AG04449 (cell line): Measurements from ENCODE around the gene CCDC50.

Experiments used
- CTCF ChIA-PET: fragments of 350-600 bp; formaldehyde crosslinking; extraction: SDS; loops from one replicate; lab custom pipeline; 2021; ENCODE audit warnings: antibody characterized with exemption; lab: Yijun Ruan, JAX
- POLR2A ChIA-PET: fragments of 400-600, 350-600 bp; formaldehyde crosslinking; extraction: SDS; loops from one replicate; lab custom pipeline; 2020; ENCODE audit warnings: antibody characterized with exemption, inconsistent platforms; lab: Yijun Ruan, JAX
- DNase-seq: peaks from one replicate; pipeline ENCODE4 v3.0.0-alpha.2; 2010; ENCODE audit warnings: low read depth, low spot score
- H3K4me3 ChIP-seq: 2 replicates; pipeline ENCODE4 v1.5.1; 2011; ENCODE audit warnings: low read depth, mild to moderate bottlenecking, control low read depth, low read length
- CTCF ChIP-seq: IDR thresholded peaks from one replicate; pipeline ENCODE4 v1.5.1; 2011; ENCODE audit warnings: mild to moderate bottlenecking, moderate library complexity, low read length, control low read depth, inconsistent platforms; ENCODE audit not compliant: insufficient read depth; ENCODE audit errors: missing control alignments

CCDC50 gene

GRCh38 chr3:191313296-191313695 lies 15.9 kb upstream of the CCDC50 start:
- CTCF ChIA-PET: no interaction called here
- no peak for TF ChIP-seq CTCF

GRCh38 chr3:191314109-191314728 lies 15.0 kb upstream of the CCDC50 start:
- DNase-seq: no peak
- POLR2A ChIA-PET: no interaction called here
- TF ChIP-seq CTCF: no peak
- CTCF ChIA-PET: no interaction called here
- H3K4me3 ChIP-seq: no peak overlapping the region

More at GRCh38 chr3:191313296-191313695, 15.9 kb upstream of the CCDC50 start:
- POLR2A ChIA-PET: no interaction called here
- no peak overlapping the region for H3K4me3 ChIP-seq
- DNase-seq: no peak

DNA sequence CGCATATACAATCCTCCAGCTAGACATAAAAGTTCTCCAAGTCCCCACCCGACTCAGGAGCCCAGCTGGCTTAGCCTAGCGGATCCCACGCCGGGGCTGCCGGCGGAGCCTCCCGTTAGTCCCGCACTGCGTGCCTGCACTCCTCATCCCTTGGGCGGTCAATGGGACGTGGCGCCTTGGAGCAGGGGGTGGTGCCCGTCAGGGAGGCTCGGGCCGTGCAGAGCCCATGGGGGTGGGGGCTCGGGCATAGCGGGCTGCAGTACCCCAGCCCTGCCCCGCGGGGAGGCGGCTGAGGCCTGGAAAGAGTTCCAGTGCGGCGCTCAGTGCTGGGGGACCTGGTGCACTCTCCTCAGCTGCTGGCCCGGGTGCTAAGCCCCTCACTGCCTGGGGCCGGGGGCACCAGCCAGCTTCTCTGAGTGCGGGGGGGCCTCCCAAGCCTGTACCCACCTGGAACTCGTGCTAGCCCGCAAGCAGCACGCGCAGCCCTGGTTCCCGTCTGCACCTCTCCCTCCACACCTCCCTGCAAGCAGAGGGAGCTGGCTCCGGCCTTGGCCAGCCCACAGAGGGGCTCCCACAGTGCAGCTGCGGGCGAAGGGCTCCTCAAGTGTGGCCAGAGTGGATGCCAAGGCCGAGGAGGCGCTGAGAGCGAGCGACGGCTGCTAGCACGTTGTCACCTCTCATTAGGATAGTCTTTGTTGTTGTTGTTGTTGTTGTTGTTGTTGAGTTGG lies 12.2 kb upstream of the CCDC50 start:
- POLR2A ChIA-PET: no interaction called here
- TF ChIP-seq CTCF: no peak
- H3K4me3 ChIP-seq: no peak overlapping the region
- CTCF ChIA-PET: no interaction called here
- no peak for DNase-seq

GRCh38 chr3:191320316-191320715 lies 8.9 kb upstream of the CCDC50 start:
- CTCF ChIA-PET: no interaction called here
- POLR2A ChIA-PET: no interaction called here
- no peak for DNase-seq
- H3K4me3 ChIP-seq: no peak overlapping the region
- TF ChIP-seq CTCF: no peak

DNA sequence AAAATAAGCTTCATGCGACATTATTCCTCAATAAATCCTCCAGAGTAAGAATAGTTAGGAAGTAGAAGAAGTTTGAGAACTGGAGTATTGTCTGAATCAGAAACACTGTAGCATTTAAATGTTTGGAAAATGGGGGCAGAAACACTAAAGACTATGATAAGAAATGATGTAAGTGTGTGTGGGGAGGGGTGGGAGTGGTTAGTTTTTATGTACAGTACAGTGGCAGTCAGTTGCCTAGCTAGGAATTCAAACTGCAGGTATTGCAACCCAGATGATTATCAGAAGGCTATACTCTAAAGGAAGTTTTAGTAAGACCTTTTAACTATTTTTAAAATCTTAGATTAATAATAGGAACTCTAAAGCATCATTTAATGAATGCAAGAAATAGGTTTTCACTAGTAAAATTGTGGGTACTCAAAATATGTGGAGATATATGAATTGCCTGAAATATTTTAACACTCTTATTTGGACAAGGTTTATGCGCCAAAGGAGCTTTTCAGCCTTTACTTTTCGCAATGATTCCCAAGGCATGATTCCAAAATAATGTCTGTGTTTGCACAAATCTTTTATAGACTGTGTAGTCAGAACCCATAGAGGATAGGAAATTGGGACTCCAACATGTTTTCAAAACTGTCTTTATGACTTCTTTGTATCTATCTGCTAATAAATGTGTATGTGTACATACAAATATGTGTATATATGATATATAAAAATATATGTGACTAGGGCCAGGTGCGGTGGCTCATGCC lies 8.0 kb upstream of the CCDC50 start:
- no peak overlapping the region for H3K4me3 ChIP-seq
- ChIA-PET CTCF (no interaction called here), POLR2A (no interaction called here)
- DNase-seq: no peak
- no peak for TF ChIP-seq CTCF

- no peak for TF ChIP-seq CTCF
- ChIA-PET POLR2A (no interaction called here), CTCF (interaction anchor here (1.4 kb wide), 1 partner anchor 54 kb away, joined by 3 read pairs; no protein-coding TSS in a partner anchor)
- no peak overlapping the region for H3K4me3 ChIP-seq
- DNase-seq: no peak
Observed at GRCh38 chr3:191324936-191325335, 4.3 kb upstream of the CCDC50 start.
